Thyroid gland (tissue), 4 donors: ENCODE data around the gene TLDC2. TPM values are rescaled to one million over a fixed set of nuclear protein-coding genes. Genes with fewer than 3 reads are reported as not detected.
A peak's percentile ranks its signal among the peaks of the same experiment; 100 is the strongest.

Source experiments
- DNase-seq, 2 donors: peaks; one replicate each; pipeline ENCODE4 v3.0.0-alpha.2; 2019
- H3K27ac ChIP-seq, 3 donors: fragments of 200-600 bp; sonication (generic); 1 replicate in 2 of 3; 2 replicates in 1 of 3; pipeline ENCODE4 v1.5.1; 2016 to 2019; ENCODE audit warnings: mild to moderate bottlenecking in 1 of 3, moderate library complexity in 1 of 3
- H3K27me3 ChIP-seq: fragments of 200-600 bp; sonication (generic); one replicate; pipeline ENCODE4 v1.5.1; 2019
- H3K36me3 ChIP-seq, 2 donors: fragments of 200-600 bp; sonication (generic); one replicate each; pipeline ENCODE4 v1.5.1; 2016 to 2019
- H3K4me1 ChIP-seq, 2 donors: fragments of 200-600 bp; sonication (generic); one replicate each; pipeline ENCODE4 v1.5.1; 2017 to 2019
- H3K4me3 ChIP-seq, 3 donors: fragments of 200-600 bp; sonication (generic); replicated peaks in 1 of 3; 1 replicate in 2 of 3; 2 replicates in 1 of 3; pipeline ENCODE4 v1.5.1; 2016; ENCODE audit warnings: mild to moderate bottlenecking in 1 of 3
- H3K9me3 ChIP-seq: fragments of 200-600 bp; sonication (generic); one replicate; pipeline ENCODE4 v1.5.1; 2017
- CTCF ChIP-seq, 6 experiments: fragments of 200-600 bp in 3 of 6; fragments of 450-650 bp in 3 of 6; sonication (generic) in 3 of 6; IDR thresholded peaks; one replicate each; pipeline ENCODE4 v1.5.1; 2016 to 2019; ENCODE audit warnings: antibody characterized with exemption in 6 of 6, mild to moderate bottlenecking in 2 of 6, inconsistent platforms in 1 of 6, moderate library complexity in 1 of 6
- POLR2A ChIP-seq, 2 donors: fragments of 450-650 bp; IDR thresholded peaks; one replicate each; pipeline ENCODE4 v1.6.1; 2017; ENCODE audit warnings: antibody characterized with exemption in 2 of 2, mild to moderate bottlenecking in 2 of 2, moderate library complexity in 1 of 2
- WGBS, 2 donors: methylation state at CpG; one replicate each; pipeline ENCODE4 v1.1.5; 2017; 5-methylcytosine and 5-hydroxymethylcytosine counted together
- intact Hi-C: fragments of 100-400 bp; cut with DNase I; formaldehyde crosslinking; loops from one replicate; pipeline ENCODE4 v1.15.1; 2023
- total RNA-seq, 4 donors: library from RNA; depleted of rRNA; stranded (reverse); fragments of >200 nt; gene quantifications; one replicate each; pipeline ENCODE4 v1.2.3, GENCODE V29; 2016

Gene TLDC2
- total RNA-seq, 4 donors from 2014 or later: 0.45 to 2.5 (median 1.1) TPM

GRCh38 chr20:36937402-36937770, 61.4 kb downstream of the TLDC2 start:
- Histone ChIP-seq H3K27me3 (no peaks in the 10 kb centered on the region), H3K9me3 (no peaks in the 10 kb centered on the region), H3K4me1 (peaks cover 0 to 18% of the 10 kb centered on the region in 2 donors), H3K27ac (no peak overlapping the region), H3K36me3 (peaks cover 0 to 4% of the 10 kb centered on the region in 2 donors), H3K4me3 (no peak overlapping the region)
- TF ChIP-seq CTCF (IDR thresholded peaks at IDR 0.05) (no peak), POLR2A (IDR thresholded peaks at IDR 0.05) (no peak)
- no peak for DNase-seq
- intact Hi-C loops: no loop called here

- H3K36me3 ChIP-seq: peaks cover 7 to 17% of the 10 kb centered on the region in 2 donors
- 70 to 74% methylated on average over 1 of the region's 1 CpG for WGBS, 2 donors
- intact Hi-C loops: no loop called here
- no peak for TF ChIP-seq POLR2A (IDR thresholded peaks at IDR 0.05)
- no peak for TF ChIP-seq CTCF (IDR thresholded peaks at IDR 0.05)
- no peaks in the 10 kb centered on the region for H3K27me3 ChIP-seq
- H3K4me1 ChIP-seq: peaks cover 2 to 24% of the 10 kb centered on the region in 2 donors
- peak overlapping the region in 1 of 3 donors; percentile 39 for H3K27ac ChIP-seq
- no peak overlapping the region for H3K4me3 ChIP-seq
- H3K9me3 ChIP-seq: no peaks in the 10 kb centered on the region
- no peak for DNase-seq
Observed at GRCh38 chr20:36941401-36941835, 65.5 kb downstream of the TLDC2 start.

Other genes starting within 250 kb of the TLDC2 start
- under 1 TPM; 0.13 to 0.50 (median 0.28) TPM for gene SLA2, start 229.9 kb upstream of the TLDC2 start, total RNA-seq
- 10 to 100 TPM; 14.6 to 32.1 (median 27.9) TPM for gene NDRG3, start 130.0 kb upstream of the TLDC2 start, total RNA-seq
- 10 to 100 TPM; 10.6 to 14.9 (median 13.0) TPM for gene DSN1, start 102.4 kb upstream of the TLDC2 start, total RNA-seq
- gene SAMHD1, start 75.6 kb downstream of the TLDC2 start, total RNA-seq: 100 to 1,000 TPM in 2 of 4 donors, 10 to 100 TPM in 2; 60.6 to 227 (median 112) TPM
- gene RBL1, start 219.9 kb downstream of the TLDC2 start, total RNA-seq: 10 to 100 TPM in 1 of 4 donors, 1 to 10 TPM in 3; 6.4 to 12.1 (median 7.1) TPM